Peyer's patch (tissue), 4 donors: ENCODE results near the gene CADM1.

ENCODE experiments used
- CTCF ChIP-seq, 6 experiments: fragments of 450-650 bp in 4 of 6; fragments of 200-600 bp in 2 of 6; sonication (generic) in 1 of 6; IDR thresholded peaks; one replicate each; pipeline ENCODE4 v1.5.1; 2017 to 2019; ENCODE audit warnings: antibody characterized with exemption in 6 of 6, mild to moderate bottlenecking in 3 of 6, moderate library complexity in 1 of 6
- POLR2A ChIP-seq, 2 donors: fragments of 450-650 bp; IDR thresholded peaks; one replicate each; pipeline ENCODE4 v1.5.1; 2017; ENCODE audit warnings: antibody characterized with exemption in 2 of 2, mild to moderate bottlenecking in 2 of 2, moderate library complexity in 2 of 2

DNA sequence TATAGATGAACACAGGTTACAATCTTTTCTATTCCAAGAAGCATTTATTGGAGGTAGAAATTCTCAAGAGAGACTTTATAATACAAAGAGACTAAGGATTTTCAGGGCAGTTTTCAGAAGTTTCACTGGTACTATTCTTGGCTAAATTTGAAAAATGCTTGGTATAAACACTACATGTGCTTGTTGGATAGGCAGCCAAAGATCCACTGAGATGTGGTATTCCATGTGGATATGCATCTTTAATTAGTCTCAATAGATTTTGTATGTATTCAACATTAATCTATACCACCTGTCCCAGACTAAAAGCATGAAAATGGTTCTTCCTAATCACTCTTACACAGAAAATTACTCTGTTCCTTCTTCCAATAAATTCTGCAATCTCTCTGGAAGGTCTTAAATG is 232.6 kb downstream of the CADM1 start:
- TF ChIP-seq CTCF (IDR thresholded peaks at IDR 0.05) (no peak), POLR2A (IDR thresholded peaks at IDR 0.05) (no peak)
